Muscle layer of duodenum (tissue), 2 donors: ENCODE measurements around the gene FUZ.

Experiments used
- H3K27ac ChIP-seq: one replicate; pipeline ENCODE4 v1.7.0; 2013; ENCODE audit warnings: mild to moderate bottlenecking, low read length
- H3K27me3 ChIP-seq: one replicate; pipeline ENCODE4 v1.7.0; 2013; ENCODE audit warnings: low read depth, mild to moderate bottlenecking, control low read depth, low read length
- H3K36me3 ChIP-seq, 2 donors: one replicate each; pipeline ENCODE4 v1.7.0; 2013; ENCODE audit warnings: low read length in 2 of 2, control low read depth in 1 of 2, mild to moderate bottlenecking in 1 of 2; ENCODE audit not compliant: insufficient read depth in 2 of 2, control insufficient read depth in 1 of 2
- H3K4me1 ChIP-seq, 2 donors: one replicate each; pipeline ENCODE4 v1.7.0; 2013; ENCODE audit warnings: low read length in 2 of 2, mild to moderate bottlenecking in 2 of 2, control low read depth in 1 of 2, moderate library complexity in 1 of 2; ENCODE audit not compliant: insufficient read depth in 2 of 2, control insufficient read depth in 1 of 2
- H3K4me3 ChIP-seq, 2 donors: one replicate each; pipeline ENCODE4 v1.7.0; 2013; ENCODE audit warnings: low read length in 2 of 2, low read depth in 1 of 2, mild to moderate bottlenecking in 1 of 2
- H3K9me3 ChIP-seq, 2 donors: one replicate each; pipeline ENCODE4 v1.7.0; 2013; ENCODE audit warnings: low read length in 2 of 2, control low read depth in 1 of 2, mild to moderate bottlenecking in 1 of 2; ENCODE audit not compliant: control insufficient read depth in 1 of 2
- donor health status: healthy.

FUZ gene

DNA sequence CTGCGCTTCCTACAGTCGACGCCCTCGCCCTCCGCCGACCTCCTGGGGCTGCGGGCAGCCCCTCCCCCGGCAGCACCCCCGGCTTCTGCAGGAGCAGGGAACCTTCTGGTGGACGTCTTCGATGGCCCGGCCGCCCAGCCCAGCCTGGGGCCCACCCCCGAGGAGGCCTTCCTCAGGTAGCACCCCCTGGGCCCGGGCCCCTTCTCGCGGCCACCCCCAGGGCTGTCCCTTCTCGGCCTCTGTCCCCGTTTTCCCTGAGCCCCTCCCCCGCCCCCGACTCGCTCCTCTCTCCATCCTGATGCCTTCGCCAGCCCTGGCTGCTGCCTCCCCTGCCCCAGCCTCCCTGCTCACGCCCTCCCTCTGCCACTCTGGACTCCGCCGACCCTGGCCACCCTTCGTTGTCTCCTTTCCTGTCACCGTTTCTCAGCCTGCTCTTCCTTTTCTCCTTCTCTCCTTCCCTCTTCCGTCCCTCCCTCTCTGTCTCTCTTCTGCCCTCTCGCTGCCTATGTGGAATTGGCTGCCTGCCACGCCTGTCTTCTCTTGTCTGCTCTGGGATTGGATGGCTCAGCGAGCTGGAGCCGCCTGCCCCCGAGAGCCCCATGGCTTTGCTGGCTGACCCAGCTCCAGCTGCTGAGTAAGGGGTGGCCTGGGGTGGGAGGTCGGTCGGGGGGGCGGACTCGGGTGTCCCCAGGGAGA lies 11.0 kb downstream of the FUZ start:
- Histone ChIP-seq H3K4me1 (peaks cover 0 to 7% of the 10 kb centered on the region in 2 donors), H3K9me3 (no peaks in the 10 kb centered on the region), H3K36me3 (peaks cover 25 to 63% of the 10 kb centered on the region in 2 donors), H3K4me3 (peak overlapping the region in 1 of 2 donors; percentile 63), H3K27me3 (no peaks in the 10 kb centered on the region), H3K27ac (no peak overlapping the region)

DNA sequence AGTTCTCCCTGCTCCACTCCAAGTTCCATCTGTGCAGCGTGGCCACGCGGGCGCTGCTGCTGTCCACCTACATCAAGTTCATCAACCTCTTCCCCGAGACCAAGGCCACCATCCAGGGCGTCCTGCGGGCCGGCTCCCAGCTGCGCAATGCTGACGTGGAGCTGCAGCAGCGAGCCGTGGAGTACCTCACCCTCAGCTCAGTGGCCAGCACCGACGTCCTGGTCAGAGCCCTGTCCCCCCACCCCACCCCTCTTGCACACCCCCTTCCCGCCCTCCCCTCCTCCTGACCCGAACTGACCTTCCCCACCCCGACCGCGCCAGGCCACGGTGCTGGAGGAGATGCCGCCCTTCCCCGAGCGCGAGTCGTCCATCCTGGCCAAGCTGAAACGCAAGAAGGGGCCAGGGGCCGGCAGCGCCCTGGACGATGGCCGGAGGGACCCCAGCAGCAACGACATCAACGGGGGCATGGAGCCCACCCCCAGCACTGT lies 11.6 kb downstream of the FUZ start:
- Histone ChIP-seq H3K36me3 (peaks cover 32 to 66% of the 10 kb centered on the region in 2 donors), H3K9me3 (no peaks in the 10 kb centered on the region), H3K4me1 (peaks cover 0 to 7% of the 10 kb centered on the region in 2 donors), H3K27ac (no peak overlapping the region), H3K4me3 (peak overlapping the region in 1 of 2 donors; percentile 63), H3K27me3 (no peaks in the 10 kb centered on the region)

- Histone ChIP-seq H3K36me3 (peaks cover 37 to 72% of the 10 kb centered on the region in 2 donors), H3K9me3 (no peaks in the 10 kb centered on the region), H3K4me3 (no peak overlapping the region), H3K27me3 (no peaks in the 10 kb centered on the region), H3K27ac (no peak overlapping the region), H3K4me1 (peaks cover 0 to 7% of the 10 kb centered on the region in 2 donors)
Measured at GRCh38 chr19:49800771-49801170, 12.3 kb downstream of the FUZ start.

- Histone ChIP-seq H3K9me3 (no peaks in the 10 kb centered on the region), H3K36me3 (peaks cover 46 to 80% of the 10 kb centered on the region in 2 donors)
Measured at GRCh38 chr19:49799798-49800376, 13.2 kb downstream of the FUZ start.

DNA sequence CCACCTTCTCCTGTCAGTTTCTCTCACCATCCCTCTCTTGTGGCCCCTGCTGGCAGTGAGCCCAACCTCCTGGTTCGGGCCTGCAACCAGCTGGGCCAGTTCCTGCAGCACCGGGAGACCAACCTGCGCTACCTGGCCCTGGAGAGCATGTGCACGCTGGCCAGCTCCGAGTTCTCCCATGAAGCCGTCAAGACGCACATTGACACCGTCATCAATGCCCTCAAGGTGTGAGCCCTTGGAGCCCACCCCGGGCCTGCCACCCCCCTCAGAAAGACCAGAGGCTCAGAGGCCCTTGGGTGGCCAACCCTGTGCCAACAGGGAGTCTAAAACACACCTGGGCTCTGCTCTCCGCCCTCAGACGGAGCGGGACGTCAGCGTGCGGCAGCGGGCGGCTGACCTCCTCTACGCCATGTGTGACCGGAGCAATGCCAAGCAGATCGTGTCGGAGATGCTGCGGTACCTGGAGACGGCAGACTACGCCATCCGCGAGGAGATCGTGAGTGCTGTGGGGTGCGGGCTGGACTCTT lies 13.8 kb downstream of the FUZ start:
- Histone ChIP-seq H3K27ac (no peak overlapping the region), H3K36me3 (peaks cover 51 to 86% of the 10 kb centered on the region in 2 donors), H3K9me3 (no peaks in the 10 kb centered on the region)

More at GRCh38 chr19:49799798-49800376, 13.2 kb downstream of the FUZ start:
- no peak overlapping the region for H3K27ac ChIP-seq
- no peaks in the 10 kb centered on the region for H3K27me3 ChIP-seq
- H3K4me1 ChIP-seq: peaks cover 0 to 7% of the 10 kb centered on the region in 2 donors
- no peak overlapping the region for H3K4me3 ChIP-seq

GRCh38 chr19:49798574-49798973 lies 14.5 kb downstream of the FUZ start:
- no peak overlapping the region for H3K4me3 ChIP-seq
- no peaks in the 10 kb centered on the region for H3K27me3 ChIP-seq
- peaks cover 51 to 88% of the 10 kb centered on the region in 2 donors for H3K36me3 ChIP-seq
- H3K4me1 ChIP-seq: peaks cover 0 to 7% of the 10 kb centered on the region in 2 donors
- no peaks in the 10 kb centered on the region for H3K9me3 ChIP-seq
- no peak overlapping the region for H3K27ac ChIP-seq

More for the DNA sequence above, 13.8 kb downstream of the FUZ start:
- H3K4me1 ChIP-seq: peaks cover 0 to 7% of the 10 kb centered on the region in 2 donors
- H3K27me3 ChIP-seq: no peaks in the 10 kb centered on the region
- H3K4me3 ChIP-seq: no peak overlapping the region

DNA sequence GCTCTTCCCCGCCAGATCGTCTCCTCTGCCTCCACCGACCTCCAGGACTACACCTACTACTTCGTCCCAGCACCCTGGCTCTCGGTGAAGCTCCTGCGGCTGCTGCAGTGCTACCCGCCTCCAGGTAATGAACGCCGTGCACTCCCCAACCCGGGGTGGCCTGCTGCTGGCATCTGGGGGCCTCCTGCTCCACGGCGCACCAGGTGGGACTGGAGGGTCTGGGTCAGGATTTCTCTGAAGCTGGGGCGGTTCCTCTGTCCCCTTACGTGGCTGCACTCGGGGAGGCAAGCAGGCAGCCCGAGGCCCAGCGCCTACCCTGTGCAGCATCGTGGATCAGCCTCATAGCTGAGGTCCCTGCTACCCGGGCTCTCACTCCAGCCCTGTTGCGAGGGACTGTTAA lies 17.5 kb downstream of the FUZ start:
- H3K4me1 ChIP-seq: peaks cover 0 to 7% of the 10 kb centered on the region in 2 donors
- no peaks in the 10 kb centered on the region for H3K9me3 ChIP-seq
- no peak overlapping the region for H3K4me3 ChIP-seq
- no peak overlapping the region for H3K27ac ChIP-seq
- no peaks in the 10 kb centered on the region for H3K27me3 ChIP-seq
- peaks cover 55 to 93% of the 10 kb centered on the region in 2 donors for H3K36me3 ChIP-seq

GRCh38 chr19:49793561-49793840 lies 19.6 kb downstream of the FUZ start:
- Histone ChIP-seq H3K27ac (no peak overlapping the region), H3K9me3 (no peaks in the 10 kb centered on the region), H3K27me3 (no peaks in the 10 kb centered on the region), H3K4me1 (peaks cover 0 to 7% of the 10 kb centered on the region in 2 donors), H3K4me3 (no peak overlapping the region), H3K36me3 (peaks cover 48 to 77% of the 10 kb centered on the region in 2 donors)

GRCh38 chr19:49792829-49793560 lies 20.1 kb downstream of the FUZ start:
- H3K4me3 ChIP-seq: no peak overlapping the region
- H3K9me3 ChIP-seq: no peaks in the 10 kb centered on the region
- H3K27me3 ChIP-seq: no peaks in the 10 kb centered on the region
- H3K27ac ChIP-seq: no peak overlapping the region
- H3K4me1 ChIP-seq: peaks cover 0 to 7% of the 10 kb centered on the region in 2 donors
- H3K36me3 ChIP-seq: peaks cover 43 to 77% of the 10 kb centered on the region in 2 donors

GRCh38 chr19:49791776-49792445 lies 21.2 kb downstream of the FUZ start:
- Histone ChIP-seq H3K27ac (no peak overlapping the region), H3K36me3 (peaks cover 38 to 75% of the 10 kb centered on the region in 2 donors), H3K9me3 (no peaks in the 10 kb centered on the region), H3K4me1 (peaks cover 0 to 7% of the 10 kb centered on the region in 2 donors), H3K4me3 (no peak overlapping the region), H3K27me3 (no peaks in the 10 kb centered on the region)

DNA sequence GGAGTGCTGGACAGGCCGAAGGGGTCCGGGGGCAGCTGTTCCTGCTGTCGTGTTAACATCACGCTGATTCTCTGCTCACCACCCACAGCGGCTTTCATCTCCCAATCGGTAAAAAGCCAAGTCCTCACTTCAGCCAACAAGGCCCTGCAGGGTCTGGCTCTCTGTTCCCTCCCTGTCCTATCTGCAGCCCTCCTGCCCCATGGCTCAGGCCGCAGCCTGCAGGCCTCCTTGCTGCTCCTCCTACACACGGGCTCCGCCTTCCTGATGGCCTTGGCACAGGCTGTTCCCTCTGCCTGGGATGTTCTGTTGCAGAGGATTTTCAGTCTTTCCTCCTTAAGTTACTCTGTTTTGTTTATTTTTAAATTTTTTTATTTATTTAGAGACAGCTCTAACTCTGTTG lies 22.2 kb downstream of the FUZ start:
- Histone ChIP-seq H3K27ac (no peak overlapping the region), H3K4me1 (peaks cover 0 to 7% of the 10 kb centered on the region in 2 donors), H3K4me3 (no peak overlapping the region), H3K9me3 (no peaks in the 10 kb centered on the region), H3K27me3 (no peaks in the 10 kb centered on the region), H3K36me3 (peaks cover 31 to 68% of the 10 kb centered on the region in 2 donors)
